ENCODE data around the gene ODF2.
"Not testable (repeated sequence)": the region's sequence is repeated elsewhere in the genome, so short reads cannot be mapped to it uniquely, and the experiment has no call there.

The ODF2 gene

GRCh38 chr9:128484686-128485413 lies 29.0 kb downstream of the ODF2 start:
- DNase-seq (ENCODE audit: low read depth in 2 of 2): no peak

- DNase-seq (ENCODE audit: low read depth in 2 of 2): no peak
Observed at GRCh38 chr9:128485414-128485855, 29.6 kb downstream of the ODF2 start.

- no peak for DNase-seq (ENCODE audit: low read depth in 2 of 2)
Observed at GRCh38 chr9:128486201-128486600, 30.4 kb downstream of the ODF2 start.

GRCh38 chr9:128493424-128493823 lies 37.6 kb downstream of the ODF2 start:
- DNase-seq (ENCODE audit: low read depth in 2 of 2): no peak

GRCh38 chr9:128494108-128494745 lies 38.4 kb downstream of the ODF2 start:
- DNase-seq (ENCODE audit: low read depth in 2 of 2): no peak

- no peak for DNase-seq (ENCODE audit: low read depth in 2 of 2)
Observed at GRCh38 chr9:128494746-128495129, 38.9 kb downstream of the ODF2 start.

GRCh38 chr9:128495296-128495695 lies 39.5 kb downstream of the ODF2 start:
- DNase-seq (ENCODE audit: low read depth in 2 of 2): no peak

- DNase-seq (ENCODE audit: low read depth in 2 of 2): no peak
Observed at GRCh38 chr9:128495804-128496417, 40.1 kb downstream of the ODF2 start.

- DNase-seq (ENCODE audit: low read depth in 2 of 2): no peak
Observed at GRCh38 chr9:128497824-128498610, 42.2 kb downstream of the ODF2 start.

- no peak for DNase-seq (ENCODE audit: low read depth in 2 of 2)
Observed at GRCh38 chr9:128498911-128499310, 43.1 kb downstream of the ODF2 start.

- no peak for DNase-seq (ENCODE audit: low read depth in 2 of 2)
Observed at GRCh38 chr9:128499920-128500319, 44.1 kb downstream of the ODF2 start.

- not testable (repeated sequence) for DNase-seq (ENCODE audit: low read depth in 2 of 2)
Observed at GRCh38 chr9:128503415-128503825, 47.6 kb downstream of the ODF2 start.

- DNase-seq (ENCODE audit: low read depth in 2 of 2): no peak
Observed at GRCh38 chr9:128503870-128504269, 48.1 kb downstream of the ODF2 start.

GRCh38 chr9:128504485-128505413 lies 48.9 kb downstream of the ODF2 start, which contains the start of gene GLE1:
TSS of gene GLE1 (plus strand) at chr9:128504719. CDS start at chr9:128504806, 87 bp downstream.
- peak; percentile 96 to 98 for DNase-seq (ENCODE audit: low read depth in 2 of 2)

GRCh38 chr9:128505414-128505765 lies 49.6 kb downstream of the ODF2 start:
- no peak for DNase-seq (ENCODE audit: low read depth in 2 of 2)

- not testable (repeated sequence) for DNase-seq (ENCODE audit: low read depth in 2 of 2)
Observed at GRCh38 chr9:128505906-128506305, 50.1 kb downstream of the ODF2 start.

- no peak for DNase-seq (ENCODE audit: low read depth in 2 of 2)
Observed at GRCh38 chr9:128512820-128513219, 57.0 kb downstream of the ODF2 start.

GRCh38 chr9:128521956-128522355 lies 66.2 kb downstream of the ODF2 start:
- DNase-seq (ENCODE audit: low read depth in 2 of 2): no peak

GRCh38 chr9:128523199-128523925 lies 67.6 kb downstream of the ODF2 start:
- DNase-seq (ENCODE audit: low read depth in 2 of 2): no peak

- no peak for DNase-seq (ENCODE audit: low read depth in 2 of 2)
Observed at GRCh38 chr9:128526720-128527119, 70.9 kb downstream of the ODF2 start.
